ENCODE data around the gene NUTM2G. TPM values are rescaled to one million over a fixed set of nuclear protein-coding genes. Genes with fewer than 3 reads are reported as not detected.
"Not testable (repeated sequence)": the region's sequence is repeated elsewhere in the genome, so short reads cannot be mapped to it uniquely, and the experiment has no call there.

The NUTM2G gene
- total RNA-seq, 1 donor from 2014 or later, result not detected

DNA sequence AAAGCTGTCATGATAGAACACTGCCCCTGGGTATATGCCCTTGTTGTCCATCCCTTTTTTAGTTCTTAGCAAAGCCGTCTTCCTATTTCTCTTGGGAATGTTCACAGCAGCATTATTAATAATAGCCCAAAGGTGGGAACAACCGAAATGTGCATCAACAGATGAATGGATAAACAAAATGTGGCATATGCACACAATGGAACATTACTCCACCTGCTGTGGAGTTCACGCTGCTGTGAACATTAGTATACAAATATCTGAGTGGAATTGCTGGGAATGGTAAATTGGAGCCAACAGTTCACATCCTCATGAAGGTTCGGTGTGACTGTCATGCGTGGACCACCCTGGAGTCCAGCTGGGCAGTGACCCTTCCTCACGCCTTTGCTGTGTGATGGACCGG is 36.5 kb upstream of the NUTM2G start:
- H3K27ac ChIP-seq, result no peak overlapping the region
- no peaks in the 10 kb centered on the region for H3K27me3 ChIP-seq
- no peak for DNase-seq (ENCODE audit: extremely low spot score in 2 of 2)
- H3K36me3 ChIP-seq, result peaks cover 0 to 5% of the 10 kb centered on the region in 2 donors
- no peak overlapping the region for H3K4me3 ChIP-seq
- intact Hi-C loops (cut with DNase I), result no loop called here
- H3K9me3 ChIP-seq, result no peaks in the 10 kb centered on the region
- TF ChIP-seq, protein P1, sequence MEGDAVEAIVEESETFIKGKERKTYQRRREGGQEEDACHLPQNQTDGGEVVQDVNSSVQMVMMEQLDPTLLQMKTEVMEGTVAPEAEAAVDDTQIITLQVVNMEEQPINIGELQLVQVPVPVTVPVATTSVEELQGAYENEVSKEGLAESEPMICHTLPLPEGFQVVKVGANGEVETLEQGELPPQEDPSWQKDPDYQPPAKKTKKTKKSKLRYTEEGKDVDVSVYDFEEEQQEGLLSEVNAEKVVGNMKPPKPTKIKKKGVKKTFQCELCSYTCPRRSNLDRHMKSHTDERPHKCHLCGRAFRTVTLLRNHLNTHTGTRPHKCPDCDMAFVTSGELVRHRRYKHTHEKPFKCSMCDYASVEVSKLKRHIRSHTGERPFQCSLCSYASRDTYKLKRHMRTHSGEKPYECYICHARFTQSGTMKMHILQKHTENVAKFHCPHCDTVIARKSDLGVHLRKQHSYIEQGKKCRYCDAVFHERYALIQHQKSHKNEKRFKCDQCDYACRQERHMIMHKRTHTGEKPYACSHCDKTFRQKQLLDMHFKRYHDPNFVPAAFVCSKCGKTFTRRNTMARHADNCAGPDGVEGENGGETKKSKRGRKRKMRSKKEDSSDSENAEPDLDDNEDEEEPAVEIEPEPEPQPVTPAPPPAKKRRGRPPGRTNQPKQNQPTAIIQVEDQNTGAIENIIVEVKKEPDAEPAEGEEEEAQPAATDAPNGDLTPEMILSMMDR (IDR thresholded peaks at IDR 0.05), result no peak
- TF ChIP-seq POLR2AphosphoS5 (IDR thresholded peaks at IDR 0.05; ENCODE audit: insufficient read depth in 1 of 2, low read depth in 1 of 2) (no peak), POLR2A (IDR thresholded peaks at IDR 0.05) (no peak)
- H3K4me1 ChIP-seq, result no peaks in the 10 kb centered on the region

GRCh38 chr9:96900010-96900409 is 28.6 kb upstream of the NUTM2G start:
- H3K9me3 ChIP-seq; DNase-seq (ENCODE audit: extremely low spot score in 2 of 2); H3K27me3 ChIP-seq; H3K27ac ChIP-seq; H3K4me3 ChIP-seq; H3K36me3 ChIP-seq; H3K4me1 ChIP-seq; intact Hi-C loops (cut with DNase I): not testable (repeated sequence)

- DNase-seq (ENCODE audit: extremely low spot score in 2 of 2); H3K4me3 ChIP-seq; intact Hi-C loops (cut with DNase I); H3K27ac ChIP-seq; H3K36me3 ChIP-seq; H3K27me3 ChIP-seq; H3K4me1 ChIP-seq; H3K9me3 ChIP-seq: not testable (repeated sequence)
Observed at GRCh38 chr9:96904947-96905722, 23.5 kb upstream of the NUTM2G start.

GRCh38 chr9:96908479-96908878 is 20.2 kb upstream of the NUTM2G start:
- DNase-seq (ENCODE audit: extremely low spot score in 2 of 2); H3K9me3 ChIP-seq; H3K4me1 ChIP-seq; intact Hi-C loops (cut with DNase I); H3K27me3 ChIP-seq; H3K4me3 ChIP-seq; H3K27ac ChIP-seq; H3K36me3 ChIP-seq: not testable (repeated sequence)

- intact Hi-C loops (cut with DNase I); H3K36me3 ChIP-seq; H3K4me1 ChIP-seq; H3K9me3 ChIP-seq; DNase-seq (ENCODE audit: extremely low spot score in 2 of 2); H3K27me3 ChIP-seq; H3K27ac ChIP-seq; H3K4me3 ChIP-seq: not testable (repeated sequence)
Observed at GRCh38 chr9:96915539-96915938, 13.1 kb upstream of the NUTM2G start.

- H3K4me1 ChIP-seq; H3K27me3 ChIP-seq; H3K27ac ChIP-seq; H3K9me3 ChIP-seq; H3K4me3 ChIP-seq; DNase-seq (ENCODE audit: extremely low spot score in 2 of 2); H3K36me3 ChIP-seq; intact Hi-C loops (cut with DNase I): not testable (repeated sequence)
Observed at GRCh38 chr9:96916531-96916930, 12.1 kb upstream of the NUTM2G start.

- intact Hi-C loops (cut with DNase I); DNase-seq (ENCODE audit: extremely low spot score in 2 of 2); H3K27ac ChIP-seq: not testable (repeated sequence)
Observed at GRCh38 chr9:96918550-96918949, 10.1 kb upstream of the NUTM2G start.

DNA sequence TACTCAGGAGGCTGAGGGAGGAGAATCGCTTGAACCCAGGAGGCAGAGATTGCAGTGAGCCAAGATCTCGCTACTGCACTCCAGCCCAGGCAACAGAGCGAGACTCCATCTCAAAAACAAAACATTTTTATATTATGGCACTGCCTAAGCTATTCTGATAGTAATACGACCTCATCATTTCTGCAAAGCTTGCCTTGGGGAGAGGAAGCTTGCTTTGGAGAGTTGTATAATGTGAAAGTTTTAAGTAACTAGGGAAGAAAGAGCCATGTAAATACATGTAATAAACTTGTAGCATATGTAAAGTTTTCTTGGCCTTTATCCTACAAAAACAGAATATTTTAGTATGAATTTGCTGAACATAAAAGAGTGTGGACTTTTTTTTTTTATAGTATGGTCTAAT is 7.8 kb upstream of the NUTM2G start:
- intact Hi-C loops (cut with DNase I), result not testable (repeated sequence)

More at GRCh38 chr9:96918550-96918949, 10.1 kb upstream of the NUTM2G start:
- not testable (repeated sequence) for H3K36me3 ChIP-seq, H3K4me1 ChIP-seq, H3K4me3 ChIP-seq, H3K9me3 ChIP-seq, H3K27me3 ChIP-seq

GRCh38 chr9:96925587-96925986 is 3.1 kb upstream of the NUTM2G start:
- H3K4me1 ChIP-seq; intact Hi-C loops (cut with DNase I); H3K9me3 ChIP-seq; H3K27ac ChIP-seq; H3K27me3 ChIP-seq; H3K4me3 ChIP-seq; DNase-seq (ENCODE audit: extremely low spot score in 2 of 2); H3K36me3 ChIP-seq: not testable (repeated sequence)

More for the DNA sequence above, 7.8 kb upstream of the NUTM2G start:
- H3K9me3 ChIP-seq; H3K4me1 ChIP-seq; H3K4me3 ChIP-seq; DNase-seq (ENCODE audit: extremely low spot score in 2 of 2); H3K27me3 ChIP-seq; H3K36me3 ChIP-seq; H3K27ac ChIP-seq: not testable (repeated sequence)

DNA sequence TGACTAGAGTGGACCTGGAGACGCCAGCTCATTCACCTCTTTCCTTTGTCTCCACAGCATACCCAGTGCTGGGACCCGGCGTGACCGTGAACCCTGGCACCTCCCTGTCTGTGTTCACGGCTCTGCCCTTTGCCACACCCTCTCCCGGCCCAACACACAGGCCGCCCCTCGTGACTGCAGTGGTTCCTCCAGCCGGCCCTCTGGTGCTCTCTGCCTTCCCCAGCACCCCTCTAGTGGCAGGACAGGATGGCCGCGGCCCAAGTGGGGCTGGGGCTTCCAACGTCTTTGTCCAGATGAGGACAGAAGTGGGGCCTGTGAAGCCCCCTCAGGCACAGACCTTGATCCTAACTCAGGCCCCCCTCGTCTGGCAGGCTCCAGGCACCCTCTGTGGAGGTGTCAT is 3.0 kb downstream of the NUTM2G start:
- H3K4me3 ChIP-seq; H3K9me3 ChIP-seq; H3K36me3 ChIP-seq; intact Hi-C loops (cut with DNase I); H3K4me1 ChIP-seq; DNase-seq (ENCODE audit: extremely low spot score in 2 of 2); H3K27ac ChIP-seq; H3K27me3 ChIP-seq: not testable (repeated sequence)

GRCh38 chr9:96934097-96934496 is 5.5 kb downstream of the NUTM2G start:
- H3K4me1 ChIP-seq; H3K27ac ChIP-seq; H3K36me3 ChIP-seq; intact Hi-C loops (cut with DNase I); DNase-seq (ENCODE audit: extremely low spot score in 2 of 2); H3K27me3 ChIP-seq; H3K4me3 ChIP-seq; H3K9me3 ChIP-seq: not testable (repeated sequence)

GRCh38 chr9:96934706-96935105 is 6.1 kb downstream of the NUTM2G start:
- intact Hi-C loops (cut with DNase I); H3K4me1 ChIP-seq; H3K4me3 ChIP-seq; H3K36me3 ChIP-seq; H3K27me3 ChIP-seq; H3K27ac ChIP-seq; H3K9me3 ChIP-seq; DNase-seq (ENCODE audit: extremely low spot score in 2 of 2): not testable (repeated sequence)

GRCh38 chr9:96935401-96935800 is 6.8 kb downstream of the NUTM2G start:
- intact Hi-C loops (cut with DNase I); H3K27ac ChIP-seq; H3K4me3 ChIP-seq; H3K27me3 ChIP-seq; H3K9me3 ChIP-seq; DNase-seq (ENCODE audit: extremely low spot score in 2 of 2); H3K36me3 ChIP-seq; H3K4me1 ChIP-seq: not testable (repeated sequence)

Data from vagina (tissue), 2 donors.